DOHH2 (cell line): Measurements from ENCODE around the gene GGCT.

ENCODE experiments used
- CTCF ChIP-seq: fragments of 200-600 bp; sonication (generic); IDR thresholded peaks from one replicate; pipeline ENCODE4 v1.5.1; 2014; ENCODE audit warnings: antibody characterized with exemption, mild to moderate bottlenecking, low read depth, low read length; ENCODE audit not compliant: poor library complexity, severe bottlenecking
- EZH2phosphoT487 ChIP-seq: fragments of 200-600 bp; sonication (generic); IDR thresholded peaks from 2 replicates; pipeline ENCODE4 v1.6.1; 2017; ENCODE audit warnings: borderline replicate concordance, mild to moderate bottlenecking, antibody characterized with exemption, low read length, moderate library complexity, mixed read lengths

DNA sequence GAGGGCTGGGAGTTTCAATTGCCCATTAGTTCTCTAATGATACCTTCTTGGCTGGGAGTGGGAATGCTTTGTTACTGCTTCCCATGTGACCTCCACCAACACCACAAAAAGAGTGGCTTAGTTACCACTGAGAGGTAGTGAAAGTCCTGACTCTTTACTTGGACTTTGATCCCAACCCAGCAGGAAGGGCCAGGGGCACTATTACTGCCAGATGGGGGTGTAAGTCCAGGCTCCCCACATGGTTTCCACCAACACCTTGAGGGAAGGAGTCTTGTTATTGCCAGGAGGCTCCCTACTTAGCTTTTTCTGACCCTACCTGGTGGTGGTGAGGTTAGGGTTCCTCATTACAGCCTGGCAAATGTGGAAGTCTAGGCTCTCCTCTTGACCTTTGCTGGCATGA is 11.4 kb downstream of the GGCT start:
- TF ChIP-seq CTCF, result no peak
- no peak for TF ChIP-seq EZH2phosphoT487
